HUDEP-2 (cell line): ENCODE results near the gene ZCCHC3.

Source experiments
- DNase-seq, 76 experiments: peaks; one replicate each; lab custom pipeline; 2025; ENCODE audit not compliant: unreplicated experiment in 76 of 76; lab: John Stamatoyannopoulos, UW

ZCCHC3 gene

DNA sequence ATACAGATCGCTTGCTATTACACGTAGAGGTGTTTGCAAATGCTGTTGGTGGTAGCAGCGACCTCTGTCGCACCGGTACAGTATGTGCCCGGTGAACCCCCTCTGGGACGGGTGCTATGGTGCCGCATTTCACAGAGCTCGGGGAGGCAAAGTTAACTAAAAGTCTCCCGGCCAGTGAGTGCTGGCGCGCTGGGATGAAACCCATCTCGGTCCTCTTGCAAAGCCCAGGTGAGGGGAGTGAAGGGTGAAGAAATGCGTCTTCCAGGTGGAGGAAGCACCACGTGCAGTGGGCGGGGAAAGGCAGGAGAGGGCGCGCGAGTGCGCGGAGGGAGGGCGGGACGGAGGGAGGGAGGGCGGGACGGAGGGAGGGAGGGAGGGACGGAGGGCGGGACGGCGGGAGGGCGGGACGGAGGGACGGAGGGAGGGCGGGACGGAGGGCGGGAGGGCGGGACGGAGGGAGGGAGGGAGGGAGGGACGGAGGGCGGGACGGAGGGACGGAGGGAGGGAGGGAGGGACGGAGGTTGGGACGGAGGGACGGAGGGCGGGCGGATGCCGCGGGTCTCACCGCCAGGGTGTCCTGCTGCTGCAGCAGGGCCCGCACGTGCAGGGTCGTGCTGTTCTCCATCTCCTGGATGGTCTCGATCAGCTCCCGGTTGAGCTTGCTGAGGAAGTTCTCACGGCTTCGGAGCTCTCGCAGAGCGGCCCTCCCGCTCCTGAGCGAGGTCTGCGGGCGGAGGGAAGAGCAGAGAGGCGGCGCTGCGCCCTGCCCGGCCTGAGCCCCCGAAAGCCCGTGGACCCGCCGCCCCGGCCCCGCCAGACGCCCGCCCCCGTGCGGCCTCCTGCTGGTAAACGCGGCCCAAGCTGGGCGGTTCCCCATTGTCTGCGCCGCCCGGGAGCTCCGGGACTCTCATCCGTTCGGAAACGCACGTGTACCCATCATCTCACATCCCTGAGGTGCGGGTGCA is 18.5 kb upstream of the ZCCHC3 start:
- no peak for DNase-seq

- DNase-seq: no peak
Measured at GRCh38 chr20:284172-284571, 13.2 kb upstream of the ZCCHC3 start.

- DNase-seq: no peak
Measured at GRCh38 chr20:286508-286907, 10.9 kb upstream of the ZCCHC3 start.

DNA sequence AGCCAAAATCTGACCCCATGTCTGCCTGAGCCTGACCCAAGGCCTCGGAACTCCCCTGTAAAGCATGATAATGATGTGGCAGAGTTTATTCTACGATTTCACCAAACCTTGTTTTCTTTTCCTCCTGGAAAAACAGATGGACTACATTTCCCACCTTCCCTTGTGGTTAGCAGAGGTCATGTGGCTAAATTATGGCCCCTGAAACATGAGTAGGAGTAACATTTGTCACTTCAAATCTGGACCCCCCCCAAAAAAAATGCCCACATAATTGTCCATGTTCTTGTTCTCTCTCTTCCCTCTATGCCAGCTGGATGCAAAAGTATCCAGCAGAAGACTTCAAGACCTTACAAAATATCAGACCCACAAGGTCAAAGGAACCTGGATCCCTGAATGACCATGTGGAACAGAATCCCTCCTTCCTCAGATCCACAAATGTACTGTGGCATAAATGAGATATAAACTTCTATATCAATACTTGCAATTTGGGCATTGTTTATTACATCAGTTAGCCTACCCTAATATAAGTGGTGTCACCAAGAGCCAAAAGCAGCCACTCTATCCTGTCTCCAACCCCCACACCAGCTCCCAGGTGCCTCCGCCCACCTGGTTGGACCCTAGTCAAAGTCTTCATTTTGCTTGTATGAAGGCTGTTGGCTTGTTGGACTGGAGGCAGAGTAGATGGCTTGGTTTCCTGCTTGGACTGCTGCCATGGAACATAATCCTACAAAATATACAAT is 8.2 kb upstream of the ZCCHC3 start:
- peak in 2 of 76 experiments; percentile 5 to 7 for DNase-seq

- DNase-seq: peak in 4 of 76 experiments; percentile 7 to 41 (median 22)
Measured at GRCh38 chr20:289693-290083, 7.7 kb upstream of the ZCCHC3 start.

DNA sequence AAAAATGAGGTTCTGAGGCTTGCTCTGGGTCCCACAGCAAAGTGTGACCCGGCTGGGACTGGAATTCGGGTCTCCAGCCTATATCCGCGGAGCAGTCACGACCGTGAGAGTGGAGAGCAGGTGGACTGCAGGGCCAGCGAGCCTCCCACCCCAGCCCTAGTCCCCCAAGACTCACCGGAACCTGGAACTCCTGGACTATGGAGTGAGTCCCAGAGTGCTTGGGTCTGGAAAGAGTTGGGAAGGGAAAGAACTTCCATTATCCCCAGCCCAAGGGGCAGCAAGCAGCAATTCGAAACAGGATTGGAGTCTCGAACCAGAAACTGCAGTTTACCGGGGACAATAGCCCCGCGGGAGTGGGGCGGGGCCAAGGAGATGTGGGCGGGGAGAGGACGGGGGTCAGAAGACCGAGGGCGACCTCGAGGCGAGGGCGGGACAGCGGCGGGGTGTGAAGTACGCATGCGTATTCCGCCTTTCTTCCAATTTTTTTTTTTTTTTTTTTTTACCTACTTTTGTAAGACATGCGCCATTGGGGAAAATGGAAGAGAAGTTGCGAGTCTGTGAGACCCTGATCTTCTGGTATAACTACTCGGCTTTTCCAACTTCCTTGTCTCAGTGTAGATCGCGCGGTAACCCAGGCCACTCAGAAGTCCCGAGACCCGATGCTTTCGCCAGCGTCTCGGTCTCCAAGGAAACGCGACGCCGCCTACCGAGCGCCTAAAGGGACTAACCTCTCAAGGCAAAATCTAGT is 7.1 kb upstream of the ZCCHC3 start, which contains the start of gene C20orf96:
C20orf96 (minus strand) TSS at position 667 of the 748 bp plus-strand sequence; CDS start at position 527, 140 bp downstream.
- peak in 75 of 76 experiments; percentile 48 to 95 (median 84) for DNase-seq

GRCh38 chr20:294602-295001 is 2.8 kb upstream of the ZCCHC3 start:
- no peak for DNase-seq

GRCh38 chr20:295804-296203 is 1.6 kb upstream of the ZCCHC3 start:
- no peak for DNase-seq

DNA sequence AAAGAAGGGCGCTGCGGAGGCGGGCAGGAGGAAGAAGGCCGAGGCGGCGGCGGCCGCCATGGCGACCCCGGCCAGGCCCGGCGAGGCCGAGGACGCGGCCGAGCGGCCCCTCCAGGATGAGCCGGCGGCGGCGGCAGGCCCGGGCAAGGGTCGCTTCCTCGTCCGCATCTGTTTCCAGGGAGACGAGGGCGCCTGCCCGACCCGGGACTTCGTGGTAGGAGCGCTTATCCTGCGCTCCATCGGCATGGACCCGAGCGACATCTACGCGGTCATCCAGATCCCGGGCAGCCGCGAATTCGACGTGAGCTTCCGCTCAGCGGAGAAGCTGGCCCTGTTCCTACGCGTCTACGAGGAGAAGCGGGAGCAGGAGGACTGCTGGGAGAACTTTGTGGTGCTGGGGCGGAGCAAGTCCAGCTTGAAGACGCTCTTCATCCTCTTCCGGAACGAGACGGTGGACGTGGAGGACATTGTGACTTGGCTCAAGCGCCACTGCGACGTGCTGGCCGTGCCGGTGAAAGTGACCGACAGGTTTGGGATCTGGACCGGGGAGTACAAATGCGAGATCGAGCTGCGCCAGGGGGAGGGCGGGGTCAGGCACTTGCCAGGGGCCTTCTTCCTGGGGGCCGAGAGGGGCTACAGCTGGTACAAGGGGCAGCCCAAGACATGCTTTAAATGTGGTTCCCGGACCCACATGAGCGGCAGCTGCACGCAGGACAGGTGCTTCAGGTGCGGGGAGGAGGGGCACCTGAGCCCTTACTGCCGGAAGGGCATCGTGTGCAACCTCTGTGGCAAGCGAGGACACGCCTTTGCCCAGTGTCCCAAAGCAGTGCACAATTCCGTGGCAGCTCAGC is 780 bp downstream of the ZCCHC3 start:
- peak in 66 of 76 experiments; percentile 7 to 66 (median 40) for DNase-seq

GRCh38 chr20:298776-299391 is 1.5 kb downstream of the ZCCHC3 start:
- DNase-seq: peak in 2 of 76 experiments; percentile 16 to 19

GRCh38 chr20:300345-300990 is 3.1 kb downstream of the ZCCHC3 start:
- DNase-seq: no peak

- DNase-seq: no peak
Measured at GRCh38 chr20:301886-302848, 4.8 kb downstream of the ZCCHC3 start.

GRCh38 chr20:305745-306144 is 8.4 kb downstream of the ZCCHC3 start:
- no peak for DNase-seq

DNA sequence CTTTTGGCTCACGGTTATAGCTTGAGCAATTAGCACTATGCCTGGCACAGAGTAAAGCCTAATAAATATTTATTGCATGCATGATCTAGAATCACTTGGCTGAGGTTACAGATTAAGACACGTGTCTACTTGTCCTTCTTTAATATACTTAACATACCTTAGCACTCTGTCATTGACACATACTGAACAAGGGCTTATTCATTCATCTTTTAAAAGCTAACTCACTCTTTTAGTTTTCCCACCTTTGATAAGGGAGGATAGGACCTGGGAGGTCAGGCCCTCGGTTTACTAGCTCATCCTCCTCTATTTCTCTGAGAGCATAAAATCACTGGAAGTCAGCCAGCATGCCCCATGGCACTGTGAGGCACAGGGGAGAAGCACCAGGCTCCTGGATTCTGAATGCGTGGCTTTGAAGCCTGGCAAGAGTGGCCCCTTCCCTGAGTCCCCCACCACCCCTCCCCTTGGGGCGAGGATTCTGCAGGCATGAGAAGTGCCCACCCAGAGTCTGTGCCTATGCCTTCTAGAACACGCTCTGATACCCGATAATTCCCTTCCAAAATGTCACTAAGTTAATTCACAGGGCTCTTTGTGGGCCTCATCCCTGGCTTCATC is 11.2 kb downstream of the ZCCHC3 start:
- no peak for DNase-seq

GRCh38 chr20:309306-309840 is 12.0 kb downstream of the ZCCHC3 start:
- DNase-seq: no peak

- peak in 51 of 76 experiments; percentile 7 to 80 (median 50) for DNase-seq
Measured at GRCh38 chr20:309841-310644, 12.7 kb downstream of the ZCCHC3 start.
